G401.6 (cell line): Measurements from ENCODE around the gene MYLK4.

Experiments used
- FAIRE-seq: peaks from 2 replicates; lab custom pipeline; 2012; peaks lifted over from hg19 to GRCh38; lab: Jason Lieb, UNC

MYLK4 gene

GRCh38 chr6:2733324-2733723, 17.4 kb downstream of the MYLK4 start:
- FAIRE-seq, result no peak

GRCh38 chr6:2732503-2733089, 18.1 kb downstream of the MYLK4 start:
- no peak for FAIRE-seq

- no peak for FAIRE-seq
Observed at GRCh38 chr6:2731281-2731909, 19.3 kb downstream of the MYLK4 start.

- FAIRE-seq, result no peak
Observed at GRCh38 chr6:2730353-2731107, 20.2 kb downstream of the MYLK4 start.

- no peak for FAIRE-seq
Observed at GRCh38 chr6:2729921-2730320, 20.8 kb downstream of the MYLK4 start.

- no peak for FAIRE-seq
Observed at GRCh38 chr6:2725999-2726567, 24.6 kb downstream of the MYLK4 start.

- no peak for FAIRE-seq
Observed at GRCh38 chr6:2725364-2725988, 25.2 kb downstream of the MYLK4 start.

GRCh38 chr6:2721219-2721618, 29.5 kb downstream of the MYLK4 start:
- FAIRE-seq, result no peak

- no peak for FAIRE-seq
Observed at GRCh38 chr6:2719093-2719455, 31.6 kb downstream of the MYLK4 start.

- FAIRE-seq, result no peak
Observed at GRCh38 chr6:2718334-2719092, 32.2 kb downstream of the MYLK4 start.

- FAIRE-seq, result no peak
Observed at GRCh38 chr6:2716936-2717700, 33.6 kb downstream of the MYLK4 start.

- FAIRE-seq, result no peak
Observed at GRCh38 chr6:2715737-2716136, 35.0 kb downstream of the MYLK4 start.

- FAIRE-seq, result no peak
Observed at GRCh38 chr6:2714111-2714895, 36.4 kb downstream of the MYLK4 start.

GRCh38 chr6:2713473-2714110, 37.1 kb downstream of the MYLK4 start:
- no peak for FAIRE-seq

GRCh38 chr6:2712102-2712501, 38.6 kb downstream of the MYLK4 start:
- FAIRE-seq, result no peak

GRCh38 chr6:2710412-2710811, 40.3 kb downstream of the MYLK4 start:
- FAIRE-seq, result no peak

GRCh38 chr6:2708456-2708855, 42.3 kb downstream of the MYLK4 start:
- no peak for FAIRE-seq

- no peak for FAIRE-seq
Observed at GRCh38 chr6:2706558-2706957, 44.2 kb downstream of the MYLK4 start.

GRCh38 chr6:2705256-2705655, 45.5 kb downstream of the MYLK4 start:
- FAIRE-seq, result no peak

- no peak for FAIRE-seq
Observed at GRCh38 chr6:2697291-2697690, 53.4 kb downstream of the MYLK4 start.
